ENCODE results near the gene OR2A25. TPM values are rescaled to one million over a fixed set of nuclear protein-coding genes. Genes with fewer than 3 reads are reported as not detected.
A peak's percentile ranks its signal among the peaks of the same experiment; 100 is the strongest.

Gene OR2A25
- total and polyA plus RNA-seq, 10 of the 15 experiments (the other 5 are each of a cell fraction or from before 2014, with no cell fraction given): not detected

DNA sequence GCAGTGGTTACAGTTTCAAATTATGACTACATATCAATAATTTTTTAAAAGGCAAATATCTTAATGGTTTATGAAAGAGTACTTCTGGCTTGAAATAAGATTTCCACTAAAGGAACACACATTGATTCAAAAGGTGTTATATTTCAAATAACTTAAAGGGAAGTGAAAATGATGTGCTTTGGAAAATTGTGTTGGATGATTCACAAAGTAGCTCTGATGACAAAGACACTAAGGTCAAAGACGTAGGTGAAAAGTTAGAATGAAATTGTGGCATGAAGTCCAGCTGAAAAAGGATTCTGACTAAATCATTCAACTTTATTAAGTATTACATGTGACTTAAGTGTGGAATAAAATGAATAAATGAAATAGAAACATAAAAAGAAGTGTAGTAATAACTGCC is 41.6 kb upstream of the OR2A25 start (continued):
- TF ChIP-seq MEF2A (IDR thresholded peaks at IDR 0.05; ENCODE audit: insufficient read depth, low read depth, low read length) (no peak), ZNF687 (IDR thresholded peaks at IDR 0.05) (no peak), BMI1 (IDR thresholded peaks at IDR 0.05; ENCODE audit: borderline replicate concordance) (peak; percentile 37; the same call in 1 of the 2 replicates), BCL11A (IDR thresholded peaks at IDR 0.05; ENCODE audit: low read depth, low read length) (no peak), NFIC (IDR thresholded peaks at IDR 0.05; ENCODE audit: low read depth, low read length) (no peak), IKZF2 (IDR thresholded peaks at IDR 0.05) (peak; percentile 64 to 70; a peak in 3 of 4 replicates), PML (IDR thresholded peaks at IDR 0.05; ENCODE audit: low read length) (no peak), ATF2 (IDR thresholded peaks at IDR 0.05; ENCODE audit: low read length) (no peak), ZNF622 (IDR thresholded peaks at IDR 0.05) (no peak), CREM (IDR thresholded peaks at IDR 0.05; ENCODE audit: low read depth) (0 out of 2 replicates have a peak, but pooled peaks have one; percentile 16), SPI1 (IDR thresholded peaks at IDR 0.05; ENCODE audit: borderline replicate concordance, insufficient read depth, low read depth, low read length) (peak; percentile 63; the same call in 1 of the 2 replicates), CHD4 (IDR thresholded peaks at IDR 0.05) (no peak), PAX8 (IDR thresholded peaks at IDR 0.05) (no peak), POU2F2 (IDR thresholded peaks at IDR 0.05; ENCODE audit: borderline replicate concordance, low read depth, low read length) (no peak), TAF1 (IDR thresholded peaks at IDR 0.05; ENCODE audit: borderline replicate concordance, low read depth, low read length) (no peak), FOS (IDR thresholded peaks at IDR 0.05; ENCODE audit: borderline replicate concordance, extremely low read depth, insufficient read length) (no peak), HCFC1 (IDR thresholded peaks at IDR 0.05; ENCODE audit: low read length) (no peak), ATF7 (IDR thresholded peaks at IDR 0.05; ENCODE audit: low read depth) (peak; percentile 27; the same call in 1 of the 2 replicates), TCF12 (IDR thresholded peaks at IDR 0.05; ENCODE audit: low read depth, low read length) (no peak)
- TF ChIP-seq, protein P1, sequence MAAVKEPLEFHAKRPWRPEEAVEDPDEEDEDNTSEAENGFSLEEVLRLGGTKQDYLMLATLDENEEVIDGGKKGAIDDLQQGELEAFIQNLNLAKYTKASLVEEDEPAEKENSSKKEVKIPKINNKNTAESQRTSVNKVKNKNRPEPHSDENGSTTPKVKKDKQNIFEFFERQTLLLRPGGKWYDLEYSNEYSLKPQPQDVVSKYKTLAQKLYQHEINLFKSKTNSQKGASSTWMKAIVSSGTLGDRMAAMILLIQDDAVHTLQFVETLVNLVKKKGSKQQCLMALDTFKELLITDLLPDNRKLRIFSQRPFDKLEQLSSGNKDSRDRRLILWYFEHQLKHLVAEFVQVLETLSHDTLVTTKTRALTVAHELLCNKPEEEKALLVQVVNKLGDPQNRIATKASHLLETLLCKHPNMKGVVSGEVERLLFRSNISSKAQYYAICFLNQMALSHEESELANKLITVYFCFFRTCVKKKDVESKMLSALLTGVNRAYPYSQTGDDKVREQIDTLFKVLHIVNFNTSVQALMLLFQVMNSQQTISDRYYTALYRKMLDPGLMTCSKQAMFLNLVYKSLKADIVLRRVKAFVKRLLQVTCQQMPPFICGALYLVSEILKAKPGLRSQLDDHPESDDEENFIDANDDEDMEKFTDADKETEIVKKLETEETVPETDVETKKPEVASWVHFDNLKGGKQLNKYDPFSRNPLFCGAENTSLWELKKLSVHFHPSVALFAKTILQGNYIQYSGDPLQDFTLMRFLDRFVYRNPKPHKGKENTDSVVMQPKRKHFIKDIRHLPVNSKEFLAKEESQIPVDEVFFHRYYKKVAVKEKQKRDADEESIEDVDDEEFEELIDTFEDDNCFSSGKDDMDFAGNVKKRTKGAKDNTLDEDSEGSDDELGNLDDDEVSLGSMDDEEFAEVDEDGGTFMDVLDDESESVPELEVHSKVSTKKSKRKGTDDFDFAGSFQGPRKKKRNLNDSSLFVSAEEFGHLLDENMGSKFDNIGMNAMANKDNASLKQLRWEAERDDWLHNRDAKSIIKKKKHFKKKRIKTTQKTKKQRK (IDR thresholded peaks at IDR 0.05; ENCODE audit: low read depth, low read length): no peak
- TF ChIP-seq, protein P2, sequence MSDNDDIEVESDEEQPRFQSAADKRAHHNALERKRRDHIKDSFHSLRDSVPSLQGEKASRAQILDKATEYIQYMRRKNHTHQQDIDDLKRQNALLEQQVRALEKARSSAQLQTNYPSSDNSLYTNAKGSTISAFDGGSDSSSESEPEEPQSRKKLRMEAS (IDR thresholded peaks at IDR 0.05; ENCODE audit: low read depth, low read length): no peak

Data from GM12878 (cell line).